ENCODE measurements around the gene CCL20.

DNA sequence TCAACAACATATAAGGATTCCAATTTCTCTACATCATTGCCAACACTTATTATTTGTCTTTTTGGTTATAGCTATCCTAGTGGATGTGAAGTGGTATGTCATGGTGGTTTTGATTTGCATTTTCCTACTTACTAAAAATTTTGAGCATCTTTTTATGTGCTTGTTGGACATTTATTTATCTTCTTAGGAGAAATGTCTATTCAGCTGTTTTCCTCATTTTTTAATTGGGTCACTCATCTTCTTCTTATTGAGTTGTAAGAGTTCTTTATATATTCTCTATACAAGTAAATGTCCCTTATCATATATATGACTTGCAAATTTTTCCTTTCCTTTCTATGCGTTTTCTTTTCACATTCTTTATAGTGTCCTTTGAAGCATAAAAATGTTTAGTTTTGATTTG lies 4.7 kb upstream of the CCL20 start:
- TF ChIP-seq, protein P1, sequence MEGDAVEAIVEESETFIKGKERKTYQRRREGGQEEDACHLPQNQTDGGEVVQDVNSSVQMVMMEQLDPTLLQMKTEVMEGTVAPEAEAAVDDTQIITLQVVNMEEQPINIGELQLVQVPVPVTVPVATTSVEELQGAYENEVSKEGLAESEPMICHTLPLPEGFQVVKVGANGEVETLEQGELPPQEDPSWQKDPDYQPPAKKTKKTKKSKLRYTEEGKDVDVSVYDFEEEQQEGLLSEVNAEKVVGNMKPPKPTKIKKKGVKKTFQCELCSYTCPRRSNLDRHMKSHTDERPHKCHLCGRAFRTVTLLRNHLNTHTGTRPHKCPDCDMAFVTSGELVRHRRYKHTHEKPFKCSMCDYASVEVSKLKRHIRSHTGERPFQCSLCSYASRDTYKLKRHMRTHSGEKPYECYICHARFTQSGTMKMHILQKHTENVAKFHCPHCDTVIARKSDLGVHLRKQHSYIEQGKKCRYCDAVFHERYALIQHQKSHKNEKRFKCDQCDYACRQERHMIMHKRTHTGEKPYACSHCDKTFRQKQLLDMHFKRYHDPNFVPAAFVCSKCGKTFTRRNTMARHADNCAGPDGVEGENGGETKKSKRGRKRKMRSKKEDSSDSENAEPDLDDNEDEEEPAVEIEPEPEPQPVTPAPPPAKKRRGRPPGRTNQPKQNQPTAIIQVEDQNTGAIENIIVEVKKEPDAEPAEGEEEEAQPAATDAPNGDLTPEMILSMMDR (IDR thresholded peaks at IDR 0.05): no peak
- TF ChIP-seq, protein P2, sequence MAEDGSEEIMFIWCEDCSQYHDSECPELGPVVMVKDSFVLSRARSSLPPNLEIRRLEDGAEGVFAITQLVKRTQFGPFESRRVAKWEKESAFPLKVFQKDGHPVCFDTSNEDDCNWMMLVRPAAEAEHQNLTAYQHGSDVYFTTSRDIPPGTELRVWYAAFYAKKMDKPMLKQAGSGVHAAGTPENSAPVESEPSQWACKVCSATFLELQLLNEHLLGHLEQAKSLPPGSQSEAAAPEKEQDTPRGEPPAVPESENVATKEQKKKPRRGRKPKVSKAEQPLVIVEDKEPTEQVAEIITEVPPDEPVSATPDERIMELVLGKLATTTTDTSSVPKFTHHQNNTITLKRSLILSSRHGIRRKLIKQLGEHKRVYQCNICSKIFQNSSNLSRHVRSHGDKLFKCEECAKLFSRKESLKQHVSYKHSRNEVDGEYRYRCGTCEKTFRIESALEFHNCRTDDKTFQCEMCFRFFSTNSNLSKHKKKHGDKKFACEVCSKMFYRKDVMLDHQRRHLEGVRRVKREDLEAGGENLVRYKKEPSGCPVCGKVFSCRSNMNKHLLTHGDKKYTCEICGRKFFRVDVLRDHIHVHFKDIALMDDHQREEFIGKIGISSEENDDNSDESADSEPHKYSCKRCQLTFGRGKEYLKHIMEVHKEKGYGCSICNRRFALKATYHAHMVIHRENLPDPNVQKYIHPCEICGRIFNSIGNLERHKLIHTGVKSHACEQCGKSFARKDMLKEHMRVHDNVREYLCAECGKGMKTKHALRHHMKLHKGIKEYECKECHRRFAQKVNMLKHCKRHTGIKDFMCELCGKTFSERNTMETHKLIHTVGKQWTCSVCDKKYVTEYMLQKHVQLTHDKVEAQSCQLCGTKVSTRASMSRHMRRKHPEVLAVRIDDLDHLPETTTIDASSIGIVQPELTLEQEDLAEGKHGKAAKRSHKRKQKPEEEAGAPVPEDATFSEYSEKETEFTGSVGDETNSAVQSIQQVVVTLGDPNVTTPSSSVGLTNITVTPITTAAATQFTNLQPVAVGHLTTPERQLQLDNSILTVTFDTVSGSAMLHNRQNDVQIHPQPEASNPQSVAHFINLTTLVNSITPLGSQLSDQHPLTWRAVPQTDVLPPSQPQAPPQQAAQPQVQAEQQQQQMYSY (CRISPR knock-in tag; IDR thresholded peaks at IDR 0.05): no peak
- TF ChIP-seq CREM (CRISPR knock-in tag; IDR thresholded peaks at IDR 0.05) (no peak), TEAD4 (CRISPR knock-in tag; IDR thresholded peaks at IDR 0.05) (no peak), FOXJ3 (CRISPR knock-in tag; IDR thresholded peaks at IDR 0.05; ENCODE audit: borderline replicate concordance) (no peak), JUN (CRISPR knock-in tag; IDR thresholded peaks at IDR 0.05) (no peak), MXD4 (CRISPR knock-in tag; IDR thresholded peaks at IDR 0.05; ENCODE audit: borderline replicate concordance) (no peak)
- TF ChIP-seq, protein P3, sequence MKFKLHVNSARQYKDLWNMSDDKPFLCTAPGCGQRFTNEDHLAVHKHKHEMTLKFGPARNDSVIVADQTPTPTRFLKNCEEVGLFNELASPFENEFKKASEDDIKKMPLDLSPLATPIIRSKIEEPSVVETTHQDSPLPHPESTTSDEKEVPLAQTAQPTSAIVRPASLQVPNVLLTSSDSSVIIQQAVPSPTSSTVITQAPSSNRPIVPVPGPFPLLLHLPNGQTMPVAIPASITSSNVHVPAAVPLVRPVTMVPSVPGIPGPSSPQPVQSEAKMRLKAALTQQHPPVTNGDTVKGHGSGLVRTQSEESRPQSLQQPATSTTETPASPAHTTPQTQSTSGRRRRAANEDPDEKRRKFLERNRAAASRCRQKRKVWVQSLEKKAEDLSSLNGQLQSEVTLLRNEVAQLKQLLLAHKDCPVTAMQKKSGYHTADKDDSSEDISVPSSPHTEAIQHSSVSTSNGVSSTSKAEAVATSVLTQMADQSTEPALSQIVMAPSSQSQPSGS (CRISPR knock-in tag; IDR thresholded peaks at IDR 0.05; ENCODE audit: borderline replicate concordance, low read depth): no peak
- TF ChIP-seq, protein P4, sequence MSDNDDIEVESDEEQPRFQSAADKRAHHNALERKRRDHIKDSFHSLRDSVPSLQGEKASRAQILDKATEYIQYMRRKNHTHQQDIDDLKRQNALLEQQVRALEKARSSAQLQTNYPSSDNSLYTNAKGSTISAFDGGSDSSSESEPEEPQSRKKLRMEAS (CRISPR knock-in tag; IDR thresholded peaks at IDR 0.05): no peak
- TF ChIP-seq, protein P5, sequence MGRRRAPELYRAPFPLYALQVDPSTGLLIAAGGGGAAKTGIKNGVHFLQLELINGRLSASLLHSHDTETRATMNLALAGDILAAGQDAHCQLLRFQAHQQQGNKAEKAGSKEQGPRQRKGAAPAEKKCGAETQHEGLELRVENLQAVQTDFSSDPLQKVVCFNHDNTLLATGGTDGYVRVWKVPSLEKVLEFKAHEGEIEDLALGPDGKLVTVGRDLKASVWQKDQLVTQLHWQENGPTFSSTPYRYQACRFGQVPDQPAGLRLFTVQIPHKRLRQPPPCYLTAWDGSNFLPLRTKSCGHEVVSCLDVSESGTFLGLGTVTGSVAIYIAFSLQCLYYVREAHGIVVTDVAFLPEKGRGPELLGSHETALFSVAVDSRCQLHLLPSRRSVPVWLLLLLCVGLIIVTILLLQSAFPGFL (CRISPR knock-in tag; IDR thresholded peaks at IDR 0.05; ENCODE audit: borderline replicate concordance): no peak
- TF ChIP-seq, protein P6, sequence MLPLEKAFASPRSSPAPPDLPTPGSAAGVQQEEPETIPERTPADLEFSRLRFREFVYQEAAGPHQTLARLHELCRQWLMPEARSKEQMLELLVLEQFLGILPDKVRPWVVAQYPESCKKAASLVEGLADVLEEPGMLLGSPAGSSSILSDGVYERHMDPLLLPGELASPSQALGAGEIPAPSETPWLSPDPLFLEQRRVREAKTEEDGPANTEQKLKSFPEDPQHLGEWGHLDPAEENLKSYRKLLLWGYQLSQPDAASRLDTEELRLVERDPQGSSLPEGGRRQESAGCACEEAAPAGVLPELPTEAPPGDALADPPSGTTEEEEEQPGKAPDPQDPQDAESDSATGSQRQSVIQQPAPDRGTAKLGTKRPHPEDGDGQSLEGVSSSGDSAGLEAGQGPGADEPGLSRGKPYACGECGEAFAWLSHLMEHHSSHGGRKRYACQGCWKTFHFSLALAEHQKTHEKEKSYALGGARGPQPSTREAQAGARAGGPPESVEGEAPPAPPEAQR (CRISPR knock-in tag; IDR thresholded peaks at IDR 0.05): no peak
- TF ChIP-seq, protein P7, sequence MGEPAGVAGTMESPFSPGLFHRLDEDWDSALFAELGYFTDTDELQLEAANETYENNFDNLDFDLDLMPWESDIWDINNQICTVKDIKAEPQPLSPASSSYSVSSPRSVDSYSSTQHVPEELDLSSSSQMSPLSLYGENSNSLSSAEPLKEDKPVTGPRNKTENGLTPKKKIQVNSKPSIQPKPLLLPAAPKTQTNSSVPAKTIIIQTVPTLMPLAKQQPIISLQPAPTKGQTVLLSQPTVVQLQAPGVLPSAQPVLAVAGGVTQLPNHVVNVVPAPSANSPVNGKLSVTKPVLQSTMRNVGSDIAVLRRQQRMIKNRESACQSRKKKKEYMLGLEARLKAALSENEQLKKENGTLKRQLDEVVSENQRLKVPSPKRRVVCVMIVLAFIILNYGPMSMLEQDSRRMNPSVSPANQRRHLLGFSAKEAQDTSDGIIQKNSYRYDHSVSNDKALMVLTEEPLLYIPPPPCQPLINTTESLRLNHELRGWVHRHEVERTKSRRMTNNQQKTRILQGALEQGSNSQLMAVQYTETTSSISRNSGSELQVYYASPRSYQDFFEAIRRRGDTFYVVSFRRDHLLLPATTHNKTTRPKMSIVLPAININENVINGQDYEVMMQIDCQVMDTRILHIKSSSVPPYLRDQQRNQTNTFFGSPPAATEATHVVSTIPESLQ (CRISPR knock-in tag; IDR thresholded peaks at IDR 0.05): no peak
- TF ChIP-seq, protein P8, sequence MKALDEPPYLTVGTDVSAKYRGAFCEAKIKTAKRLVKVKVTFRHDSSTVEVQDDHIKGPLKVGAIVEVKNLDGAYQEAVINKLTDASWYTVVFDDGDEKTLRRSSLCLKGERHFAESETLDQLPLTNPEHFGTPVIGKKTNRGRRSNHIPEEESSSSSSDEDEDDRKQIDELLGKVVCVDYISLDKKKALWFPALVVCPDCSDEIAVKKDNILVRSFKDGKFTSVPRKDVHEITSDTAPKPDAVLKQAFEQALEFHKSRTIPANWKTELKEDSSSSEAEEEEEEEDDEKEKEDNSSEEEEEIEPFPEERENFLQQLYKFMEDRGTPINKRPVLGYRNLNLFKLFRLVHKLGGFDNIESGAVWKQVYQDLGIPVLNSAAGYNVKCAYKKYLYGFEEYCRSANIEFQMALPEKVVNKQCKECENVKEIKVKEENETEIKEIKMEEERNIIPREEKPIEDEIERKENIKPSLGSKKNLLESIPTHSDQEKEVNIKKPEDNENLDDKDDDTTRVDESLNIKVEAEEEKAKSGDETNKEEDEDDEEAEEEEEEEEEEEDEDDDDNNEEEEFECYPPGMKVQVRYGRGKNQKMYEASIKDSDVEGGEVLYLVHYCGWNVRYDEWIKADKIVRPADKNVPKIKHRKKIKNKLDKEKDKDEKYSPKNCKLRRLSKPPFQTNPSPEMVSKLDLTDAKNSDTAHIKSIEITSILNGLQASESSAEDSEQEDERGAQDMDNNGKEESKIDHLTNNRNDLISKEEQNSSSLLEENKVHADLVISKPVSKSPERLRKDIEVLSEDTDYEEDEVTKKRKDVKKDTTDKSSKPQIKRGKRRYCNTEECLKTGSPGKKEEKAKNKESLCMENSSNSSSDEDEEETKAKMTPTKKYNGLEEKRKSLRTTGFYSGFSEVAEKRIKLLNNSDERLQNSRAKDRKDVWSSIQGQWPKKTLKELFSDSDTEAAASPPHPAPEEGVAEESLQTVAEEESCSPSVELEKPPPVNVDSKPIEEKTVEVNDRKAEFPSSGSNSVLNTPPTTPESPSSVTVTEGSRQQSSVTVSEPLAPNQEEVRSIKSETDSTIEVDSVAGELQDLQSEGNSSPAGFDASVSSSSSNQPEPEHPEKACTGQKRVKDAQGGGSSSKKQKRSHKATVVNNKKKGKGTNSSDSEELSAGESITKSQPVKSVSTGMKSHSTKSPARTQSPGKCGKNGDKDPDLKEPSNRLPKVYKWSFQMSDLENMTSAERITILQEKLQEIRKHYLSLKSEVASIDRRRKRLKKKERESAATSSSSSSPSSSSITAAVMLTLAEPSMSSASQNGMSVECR (CRISPR knock-in tag; IDR thresholded peaks at IDR 0.05; ENCODE audit: borderline replicate concordance): no peak
- TF ChIP-seq, protein P9, sequence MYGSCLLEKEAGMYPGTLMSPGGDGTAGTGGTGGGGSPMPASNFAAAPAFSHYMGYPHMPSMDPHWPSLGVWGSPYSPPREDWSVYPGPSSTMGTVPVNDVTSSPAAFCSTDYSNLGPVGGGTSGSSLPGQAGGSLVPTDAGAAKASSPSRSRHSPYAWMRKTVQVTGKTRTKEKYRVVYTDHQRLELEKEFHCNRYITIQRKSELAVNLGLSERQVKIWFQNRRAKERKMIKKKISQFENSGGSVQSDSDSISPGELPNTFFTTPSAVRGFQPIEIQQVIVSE (CRISPR knock-in tag; IDR thresholded peaks at IDR 0.05; ENCODE audit: borderline replicate concordance): no peak

Data from WTC11 (cell line).